Panc1 (cell line): ENCODE results near the gene RIMBP2. TPM values are rescaled to one million over a fixed set of nuclear protein-coding genes. Genes with fewer than 3 reads are reported as not detected.

Experiments
- ATAC-seq: fragments of 200-7000 bp; cut with Tn5 transposase; 2 replicates; pipeline ENCODE4 v1.9.1; 2020; ENCODE audit warnings: mild to moderate bottlenecking, moderate library complexity
- BruUV-seq: library from RNA; stranded (reverse); fragments of 400-500 nt; replicated peaks from 2 replicates; lab custom pipeline; 2021; lab: Mats Ljungman, UMichigan
- CTCF ChIA-PET: fragments of 300-600 bp; sonication (Branson Sonifier 250); formaldehyde crosslinking; loops from one replicate; lab custom pipeline; 2022; ENCODE audit warnings: antibody characterized with exemption; lab: Charles Lee
- POLR2A ChIA-PET: fragments of 300-600 bp; sonication (Branson Sonifier 250); formaldehyde crosslinking; loops from one replicate; lab custom pipeline; 2022; ENCODE audit warnings: antibody characterized with exemption; lab: Charles Lee
- DNase-seq: peaks from one replicate; pipeline ENCODE4 v3.0.0-alpha.2; 2010; ENCODE audit warnings: low read depth, low spot score
- H3K27ac ChIP-seq: 2 replicates; pipeline ENCODE4 v1.5.1; 2011; ENCODE audit warnings: mild to moderate bottlenecking, low read length, inconsistent platforms
- H3K27me3 ChIP-seq: fragments of 200-500 bp; sonication (Bioruptor generic); 2 replicates; pipeline ENCODE4 v1.6.0; 2014; ENCODE audit warnings: low read length, inconsistent platforms; ENCODE audit not compliant: control insufficient read depth, insufficient read depth
- H3K36me3 ChIP-seq: fragments of 200-500 bp; sonication (Bioruptor generic); 2 replicates; pipeline ENCODE4 v1.5.1; 2014; ENCODE audit warnings: inconsistent platforms, mild to moderate bottlenecking, low read length, moderate library complexity; ENCODE audit not compliant: control insufficient read depth, insufficient read depth
- H3K4me1 ChIP-seq: 2 replicates; pipeline ENCODE4 v1.5.1; 2011; ENCODE audit warnings: inconsistent platforms, mild to moderate bottlenecking, low read length, moderate library complexity; ENCODE audit not compliant: control insufficient read depth, insufficient read depth
- H3K4me3 ChIP-seq, 2 experiments: 2 replicates each; pipeline ENCODE4 v1.5.1; 2011 to 2012; ENCODE audit warnings: low read depth in 2 of 2, low read length in 2 of 2, mild to moderate bottlenecking in 2 of 2, inconsistent platforms in 1 of 2, moderate library complexity in 1 of 2
- H3K9me3 ChIP-seq: fragments of 200-500 bp; sonication (Bioruptor generic); 2 replicates; pipeline ENCODE4 v1.5.1; 2014; ENCODE audit warnings: low read depth, mild to moderate bottlenecking, inconsistent platforms, low read length, moderate library complexity; ENCODE audit not compliant: control insufficient read depth, insufficient read depth
- CTCF ChIP-seq: fragments of 450-650 bp; IDR thresholded peaks from 2 replicates; pipeline ENCODE4 v1.5.1; 2017; ENCODE audit warnings: mild to moderate bottlenecking
- POLR2AphosphoS5 ChIP-seq: IDR thresholded peaks from 2 replicates; pipeline ENCODE4 v1.6.1; 2012; ENCODE audit warnings: mild to moderate bottlenecking, low read depth, low read length, moderate library complexity
- REST ChIP-seq, 2 experiments: IDR thresholded peaks; 2 replicates each; pipeline ENCODE4 v1.6.1; 2011 to 2012; ENCODE audit warnings: low read depth in 2 of 2, control low read depth in 1 of 2, low read length in 1 of 2, mild to moderate bottlenecking in 1 of 2, moderate library complexity in 1 of 2; ENCODE audit not compliant: insufficient read depth in 1 of 2
- SIN3A ChIP-seq: IDR thresholded peaks from 2 replicates; pipeline ENCODE4 v1.6.1; 2012; ENCODE audit warnings: low read depth, mild to moderate bottlenecking, low read length, moderate library complexity, borderline replicate concordance; ENCODE audit not compliant: insufficient read depth
- TCF7L2 ChIP-seq: IDR thresholded peaks from 2 replicates; pipeline ENCODE4 v1.6.1; 2011; ENCODE audit warnings: mild to moderate bottlenecking, low read depth, low read length, inconsistent platforms
- in situ Hi-C: cut with HindIII; loops from 2 replicates; pipeline ENCODE4 v1.10.0; 2016; ENCODE audit warnings: low sequenced_read_pairs, low pct_unique_long_range_greater_than_20kb
- intact Hi-C: fragments of 100-400 bp; cut with micrococcal nuclease; formaldehyde crosslinking; loops from one replicate; pipeline ENCODE4 v1.10.0; 2022; ENCODE audit not compliant: unreplicated experiment
- total RNA-seq: library from RNA; stranded (reverse); gene quantifications from one replicate; pipeline ENCODE4 v1.2.1, GENCODE V29; 2021; ENCODE audit not compliant: unreplicated experiment

RIMBP2 gene
- total RNA-seq, 1 experiment from 2014 or later: not detected

- BruUV-seq: no TSS peak
- ChIA-PET POLR2A (no interaction called here), CTCF (interaction anchor here (0.6 kb wide), 1 partner anchor 74 kb away, joined by 4 read pairs; no protein-coding TSS in a partner anchor)
- Histone ChIP-seq H3K4me1 (no peaks in the 10 kb centered on the region), H3K36me3 (no peaks in the 10 kb centered on the region), H3K9me3 (no peaks in the 10 kb centered on the region), H3K27ac (no peak overlapping the region), H3K27me3 (no peaks in the 10 kb centered on the region), H3K4me3 (no peak overlapping the region)
- no peak for DNase-seq
- intact Hi-C loops: no loop called here
- no peak for ATAC-seq
- in situ Hi-C loops: no loop called here
- no peak for TF ChIP-seq TCF7L2
- no peak for TF ChIP-seq REST (IDR thresholded peaks at IDR 0.05; ENCODE audit: insufficient read depth in 1 of 2, low read depth in 2 of 2, low read length in 1 of 2)
- no peak for TF ChIP-seq CTCF
- TF ChIP-seq POLR2AphosphoS5: no peak
- no peak for TF ChIP-seq SIN3A
Measured at GRCh38 chr12:130703733-130704375, 12.2 kb downstream of the RIMBP2 start.

- intact Hi-C loops (no loop called here), in situ Hi-C loops (no loop called here)
- no peaks in the 10 kb centered on the region for H3K27me3 ChIP-seq
- H3K4me1 ChIP-seq: no peaks in the 10 kb centered on the region
- no peaks in the 10 kb centered on the region for H3K9me3 ChIP-seq
- H3K36me3 ChIP-seq: no peaks in the 10 kb centered on the region
- H3K4me3 ChIP-seq: no peak overlapping the region
- ChIA-PET CTCF (interaction anchor here (0.6 kb wide), 1 partner anchor 74 kb away, joined by 4 read pairs; no protein-coding TSS in a partner anchor), POLR2A (no interaction called here)
- DNase-seq (no peak), ATAC-seq (no peak)
- no peak for TF ChIP-seq SIN3A
- TF ChIP-seq REST (IDR thresholded peaks at IDR 0.05; ENCODE audit: insufficient read depth in 1 of 2, low read depth in 2 of 2, low read length in 1 of 2): no peak
- no peak for TF ChIP-seq CTCF
- no peak for TF ChIP-seq POLR2AphosphoS5
- no peak for TF ChIP-seq TCF7L2
- no TSS peak for BruUV-seq
- H3K27ac ChIP-seq: no peak overlapping the region
Measured at GRCh38 chr12:130702966-130703732, 12.9 kb downstream of the RIMBP2 start.
